Measurements from ENCODE around the gene PFKFB3.
"Not testable (repeated sequence)": the region's sequence is repeated elsewhere in the genome, so short reads cannot be mapped to it uniquely, and the experiment has no call there.

PFKFB3 gene

DNA sequence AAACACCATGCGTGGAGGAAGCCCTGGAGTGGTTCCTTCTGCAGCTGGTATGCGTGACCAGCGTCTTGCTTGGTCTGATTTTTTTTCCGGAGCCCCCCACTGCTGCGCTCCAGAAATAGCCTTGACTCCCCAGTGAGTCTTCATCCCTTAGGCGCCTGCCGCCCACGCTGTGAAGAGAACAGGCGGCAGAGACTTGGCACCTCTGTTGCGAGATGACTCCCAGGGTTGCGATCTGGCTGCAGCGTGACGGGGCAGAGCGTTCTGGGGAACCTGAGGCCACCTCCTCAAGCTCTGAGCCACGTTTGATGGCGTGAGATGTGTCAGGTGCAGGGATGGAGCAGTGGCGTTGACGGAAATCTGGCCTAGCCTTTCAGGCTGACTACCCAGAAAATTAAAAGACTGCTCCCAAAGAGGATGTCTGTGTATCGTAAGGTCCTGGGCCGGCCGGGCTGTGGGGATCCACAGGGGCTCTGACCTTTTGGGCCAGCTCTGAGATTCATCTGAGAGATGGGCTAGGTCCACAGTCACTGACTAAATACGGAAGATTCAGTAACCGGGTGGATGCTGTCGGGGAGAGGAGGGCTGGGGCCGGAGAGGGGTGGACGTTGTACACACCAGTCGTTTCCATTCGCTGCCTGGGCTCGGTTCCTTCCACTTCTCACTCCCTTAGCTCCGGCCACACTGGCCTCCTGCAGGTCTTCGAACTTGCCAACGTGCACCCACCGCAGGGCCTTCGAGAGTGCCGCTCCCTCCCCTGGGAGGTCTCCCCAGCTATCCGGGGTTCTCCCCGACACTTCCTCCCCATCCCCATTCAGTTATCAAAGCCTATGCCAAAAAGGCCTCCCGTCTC is 33.8 kb downstream of the PFKFB3 start:
- no peak for DNase-seq (ENCODE audit: low spot score)

GRCh38 chr10:6237199-6237530 is 34.4 kb downstream of the PFKFB3 start:
- no peak for DNase-seq (ENCODE audit: low spot score)

GRCh38 chr10:6238587-6239212 is 36.0 kb downstream of the PFKFB3 start:
- not testable (repeated sequence) for DNase-seq (ENCODE audit: low spot score)

DNA sequence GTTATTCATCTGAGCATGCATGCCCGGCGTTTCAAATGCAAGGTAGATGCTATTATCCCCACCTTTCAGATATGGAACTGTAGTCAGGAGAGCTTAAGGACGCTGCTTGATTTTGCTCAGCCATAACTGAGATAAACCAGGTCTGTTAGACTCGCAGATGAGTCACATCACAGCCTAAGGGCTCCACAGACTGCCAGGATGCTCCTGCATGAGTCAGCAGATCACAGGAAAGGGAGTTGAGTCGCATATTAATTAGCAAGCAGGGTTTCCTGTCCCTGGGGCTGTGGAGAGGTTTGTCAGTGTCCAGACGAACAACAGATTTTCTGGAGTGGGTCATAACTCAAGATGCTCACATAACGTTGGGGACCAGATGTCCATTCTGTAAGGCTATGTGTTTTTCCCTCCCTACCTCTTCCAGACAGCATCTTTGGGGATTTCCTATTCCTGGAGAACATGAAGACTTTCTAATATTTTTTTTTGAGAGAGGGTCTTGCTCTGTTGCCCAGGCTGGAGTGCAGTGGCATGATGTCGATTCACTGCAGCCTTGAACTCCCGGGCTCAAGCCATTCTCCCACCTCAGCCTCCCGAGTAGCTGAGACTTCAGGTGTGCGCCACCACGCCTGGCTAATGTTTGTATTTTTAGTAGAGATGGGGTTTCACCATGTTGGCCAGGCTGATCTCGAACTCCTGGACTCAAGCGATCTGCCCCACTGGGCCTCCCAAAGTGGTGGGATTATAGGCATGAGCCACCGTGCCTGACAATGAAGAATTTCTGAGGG is 36.7 kb downstream of the PFKFB3 start:
- DNase-seq (ENCODE audit: low spot score) = peak; percentile 94

- no peak for DNase-seq (ENCODE audit: low spot score)
Measured at GRCh38 chr10:6240254-6240653, 37.5 kb downstream of the PFKFB3 start.

- no peak for DNase-seq (ENCODE audit: low spot score)
Measured at GRCh38 chr10:6242089-6242488, 39.4 kb downstream of the PFKFB3 start.

DNA sequence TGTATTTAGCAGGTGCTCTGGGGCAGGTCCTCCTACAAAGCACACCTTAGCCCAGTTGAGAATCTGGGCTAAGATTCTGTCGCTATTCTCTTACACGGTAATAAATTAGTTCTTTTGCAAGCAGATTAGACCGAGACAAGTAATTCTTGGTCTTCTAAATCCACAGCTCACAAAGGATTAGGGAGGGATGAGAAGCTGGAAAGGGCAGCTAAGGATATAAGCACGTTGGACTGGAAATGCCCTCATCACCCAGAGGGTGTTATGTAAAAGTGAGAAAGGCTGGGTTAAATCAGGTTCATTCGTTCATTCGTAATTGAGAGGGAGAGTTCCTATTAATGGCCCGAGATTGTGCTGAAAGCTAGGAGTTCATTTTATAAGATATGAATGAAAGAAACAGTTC is 41.8 kb downstream of the PFKFB3 start:
- no peak for DNase-seq (ENCODE audit: low spot score)

DNA sequence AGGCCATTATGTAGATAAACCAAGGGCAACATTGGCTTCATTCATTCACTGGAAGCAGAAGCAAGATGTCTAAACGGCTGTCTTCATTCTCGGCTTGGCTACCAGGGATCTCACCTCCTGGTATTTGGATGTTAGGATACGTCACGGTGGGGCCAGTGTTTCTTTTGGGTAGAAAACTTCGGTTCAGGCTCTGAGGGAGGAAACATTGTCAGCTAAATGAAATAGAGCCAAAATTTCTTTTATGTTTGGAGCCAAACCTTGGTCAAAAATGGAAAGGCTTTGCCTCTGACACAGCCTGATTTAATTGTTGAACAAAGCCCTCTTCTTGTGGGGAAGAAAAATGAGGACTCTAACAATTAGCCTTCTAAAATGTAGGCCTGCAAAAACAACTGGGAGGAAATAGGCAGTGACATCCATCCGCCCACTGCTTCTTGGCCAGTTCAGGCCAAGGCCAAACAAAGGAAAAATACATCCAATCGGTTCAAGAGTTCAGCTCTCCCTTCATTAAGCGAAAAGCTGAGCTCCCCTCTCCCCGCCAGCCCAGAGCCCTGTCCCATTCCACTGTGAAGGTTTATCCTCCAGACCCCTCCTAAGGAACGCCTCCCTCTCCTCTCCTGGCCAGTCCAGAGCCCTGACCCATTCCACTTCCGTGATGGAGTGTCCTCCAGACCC is 44.4 kb downstream of the PFKFB3 start:
- DNase-seq (ENCODE audit: low spot score) = peak; percentile 50

- not testable (repeated sequence) for DNase-seq (ENCODE audit: low spot score)
Measured at GRCh38 chr10:6248908-6249307, 46.2 kb downstream of the PFKFB3 start.

GRCh38 chr10:6249698-6250097 is 47.0 kb downstream of the PFKFB3 start:
- no peak for DNase-seq (ENCODE audit: low spot score)

GRCh38 chr10:6250745-6251144 is 48.0 kb downstream of the PFKFB3 start:
- no peak for DNase-seq (ENCODE audit: low spot score)

- DNase-seq (ENCODE audit: low spot score) = no peak
Measured at GRCh38 chr10:6254201-6254600, 51.5 kb downstream of the PFKFB3 start.

DNA sequence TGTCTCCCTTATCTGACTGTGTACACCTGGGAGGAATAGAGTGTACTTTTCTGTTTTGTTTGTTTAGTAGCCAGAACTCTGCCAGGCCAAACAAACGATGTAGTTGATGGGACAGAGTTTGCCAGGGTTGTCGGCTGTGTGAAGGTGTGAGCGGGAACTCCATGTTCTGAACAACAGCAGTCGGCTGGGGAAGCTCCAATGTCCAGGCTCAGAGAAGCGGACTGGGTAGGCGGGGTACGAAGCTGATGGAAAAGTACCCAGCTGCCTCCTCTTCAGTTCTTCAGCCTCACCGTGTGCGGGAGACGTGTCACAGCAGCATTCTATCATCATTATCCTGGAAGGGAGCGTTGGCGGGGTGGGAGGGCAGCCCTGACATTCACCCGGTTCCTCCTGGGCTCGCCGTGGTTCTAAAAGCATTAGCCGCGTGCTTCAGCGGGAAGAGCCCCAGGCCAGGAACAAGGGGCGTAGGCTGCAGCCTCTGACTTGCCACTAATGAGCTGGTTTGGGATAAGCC is 52.9 kb downstream of the PFKFB3 start:
- DNase-seq (ENCODE audit: low spot score) = no peak

- no peak for DNase-seq (ENCODE audit: low spot score)
Measured at GRCh38 chr10:6256439-6256838, 53.7 kb downstream of the PFKFB3 start.

DNA sequence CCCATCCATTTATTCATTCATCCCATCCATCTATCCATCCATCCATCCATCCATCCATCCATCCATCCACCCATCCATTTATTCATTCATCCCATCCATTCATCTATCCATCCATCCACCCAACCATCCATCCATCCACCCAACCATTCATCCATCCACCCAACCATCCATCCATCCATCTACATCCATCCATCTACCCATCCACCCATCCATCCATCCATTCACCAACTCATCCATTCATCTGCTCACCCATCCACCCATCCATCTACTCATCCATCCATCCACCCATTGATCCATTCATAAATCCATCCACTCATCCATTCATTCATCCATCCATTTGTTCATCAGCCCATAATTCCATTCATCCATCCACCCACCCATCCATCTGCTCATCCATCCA is 56.4 kb downstream of the PFKFB3 start:
- DNase-seq (ENCODE audit: low spot score) = no peak

DNA sequence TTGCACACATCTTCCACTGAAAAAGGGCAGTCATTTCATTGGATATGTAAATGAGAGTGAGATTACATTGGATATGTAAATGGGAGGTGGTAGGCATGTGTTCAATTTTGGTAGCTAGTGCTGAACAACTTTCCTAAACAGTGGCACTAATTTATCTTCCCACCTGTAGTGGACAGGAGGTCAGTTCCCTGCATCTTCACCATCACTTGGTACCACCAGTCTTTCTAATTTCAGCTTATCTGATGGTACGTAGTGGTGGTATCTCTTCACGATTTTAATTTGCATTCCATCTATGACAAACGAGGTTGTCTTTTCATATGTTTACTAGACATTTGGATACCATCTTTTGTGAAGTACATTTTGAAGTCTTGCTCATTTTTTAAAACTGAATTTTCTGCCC is 58.1 kb downstream of the PFKFB3 start:
- no peak for DNase-seq (ENCODE audit: low spot score)

DNA sequence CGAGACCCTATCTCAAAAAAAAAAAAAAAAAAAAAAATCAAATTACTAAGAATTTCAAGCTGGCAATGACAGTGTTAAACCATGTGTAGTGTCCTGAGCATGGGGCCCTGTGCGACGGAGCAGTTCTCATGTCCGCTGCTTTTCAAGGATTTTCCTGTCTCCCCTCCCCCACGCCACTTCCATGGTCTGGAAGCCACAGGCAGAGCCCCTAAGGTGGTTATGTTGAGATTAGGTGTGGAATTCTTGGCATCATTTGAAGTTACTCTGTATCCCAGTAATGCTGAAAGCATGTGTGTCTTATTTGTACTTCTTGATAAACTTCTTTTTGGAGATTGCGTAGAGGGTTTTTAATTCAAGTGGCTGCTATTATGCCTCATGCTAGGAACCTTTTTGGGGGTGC is 65.2 kb downstream of the PFKFB3 start:
- DNase-seq (ENCODE audit: low spot score) = no peak

GRCh38 chr10:6269432-6269831 is 66.7 kb downstream of the PFKFB3 start:
- no peak for DNase-seq (ENCODE audit: low spot score)

- no peak for DNase-seq (ENCODE audit: low spot score)
Measured at GRCh38 chr10:6269953-6270867, 67.5 kb downstream of the PFKFB3 start.

DNA sequence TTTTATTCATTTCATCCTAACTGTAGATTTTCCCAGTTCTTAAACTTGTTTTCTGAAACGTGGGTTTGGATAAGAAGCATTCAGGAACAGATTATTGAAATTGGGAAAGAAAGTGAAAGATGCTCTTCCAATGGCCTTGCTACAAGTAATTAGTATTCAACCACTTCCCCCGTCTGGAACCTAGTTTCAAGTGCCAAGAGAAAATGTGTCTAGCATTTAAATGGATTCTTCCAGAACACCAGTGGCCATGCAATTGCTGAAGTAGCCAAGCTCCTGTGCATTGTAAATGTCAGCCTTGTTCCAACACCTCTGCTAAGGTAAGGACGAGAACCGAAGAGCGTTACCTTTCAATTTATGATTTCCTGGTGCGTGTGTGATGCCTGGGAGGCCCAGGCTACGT is 68.2 kb downstream of the PFKFB3 start:
- DNase-seq (ENCODE audit: low spot score) = no peak

DNA sequence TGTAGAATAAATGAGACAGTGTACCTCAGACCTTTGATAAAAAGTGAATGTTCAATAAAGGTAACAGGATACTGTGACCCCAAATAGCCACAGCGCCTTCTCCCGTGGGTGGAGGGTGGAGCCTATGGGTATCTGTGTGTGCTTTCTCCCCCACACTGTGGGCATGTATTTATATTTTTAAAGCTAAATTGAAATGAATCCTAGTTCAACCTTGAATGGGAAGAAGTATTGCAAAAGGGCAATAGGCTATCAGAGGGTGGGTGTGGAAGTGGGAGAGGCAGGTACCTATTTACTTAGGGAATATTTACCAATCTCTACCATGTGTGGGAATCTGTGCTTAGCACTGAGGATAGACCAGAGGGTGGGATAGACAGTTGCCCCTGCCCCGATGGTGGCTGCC is 68.9 kb downstream of the PFKFB3 start:
- no peak for DNase-seq (ENCODE audit: low spot score)
